GM12878 (cell line): ENCODE data around the gene DENND2C. TPM values are rescaled to one million over a fixed set of nuclear protein-coding genes. Genes with fewer than 3 reads are reported as not detected.

Source experiments
- ATAC-seq: fragments of 200-7000 bp; cut with Tn5 transposase; 3 replicates; pipeline ENCODE4 v1.9.1; 2020; ENCODE audit warnings: mild to moderate bottlenecking, moderate library complexity
- BruUV-seq: library from RNA; stranded (reverse); fragments of 400-500 nt; replicated peaks from 2 replicates; lab custom pipeline; 2021; lab: Mats Ljungman, UMichigan
- CTCF ChIA-PET: fragments of 300-600 bp; sonication (Branson Sonifier 250); formaldehyde crosslinking; extraction: SDS; loops from one replicate; lab custom pipeline; 2021; ENCODE audit warnings: inconsistent platforms; lab: Yijun Ruan, JAX
- POLR2A ChIA-PET: fragments of 350-600 bp; formaldehyde crosslinking; extraction: SDS; loops from one replicate; lab custom pipeline; 2021; ENCODE audit warnings: inconsistent platforms; lab: Charles Lee
- RAD21 ChIA-PET: fragments of 300-600 bp; sonication (Branson Sonifier 250); formaldehyde crosslinking; loops from one replicate; lab custom pipeline; 2023; ENCODE audit warnings: antibody characterized with exemption; ENCODE audit not compliant: unreplicated experiment; lab: Charles Lee
- SMC1A ChIA-PET: fragments of 300-600 bp; sonication (Branson Sonifier 250); formaldehyde crosslinking; loops from one replicate; lab custom pipeline; 2023; ENCODE audit not compliant: unreplicated experiment, uncharacterized antibody; lab: Charles Lee
- DNase-seq: peaks from one replicate; pipeline ENCODE4 v3.0.0-alpha.2; 2011; ENCODE audit warnings: low read depth, low spot score
- FAIRE-seq: peaks from 3 replicates; lab custom pipeline; 2011; peaks lifted over from hg19 to GRCh38; lab: Jason Lieb, UNC
- H2AFZ ChIP-seq: 2 replicates; pipeline ENCODE4 v1.6.0; 2011; ENCODE audit warnings: low read depth, low read length, control low read depth; ENCODE audit not compliant: control insufficient read depth
- H3K27ac ChIP-seq: 2 replicates; pipeline ENCODE4 v1.5.1; 2011; ENCODE audit warnings: control low read depth; ENCODE audit not compliant: control insufficient read depth, insufficient read depth
- H3K27me3 ChIP-seq, 2 experiments: replicated peaks in 1 of 2; 2 replicates each; pipeline versions ENCODE4 v1.6.0 to v1.6.1; 2011; ENCODE audit warnings: low read length in 1 of 2; ENCODE audit not compliant: control insufficient read depth in 2 of 2, insufficient read depth in 2 of 2
- H3K36me3 ChIP-seq, 2 experiments: 2 replicates each; pipeline ENCODE4 v1.5.1; 2011; ENCODE audit warnings: low read length in 1 of 2; ENCODE audit not compliant: control insufficient read depth in 2 of 2, insufficient read depth in 2 of 2
- H3K4me1 ChIP-seq: 2 replicates; pipeline ENCODE4 v1.6.1; 2011; ENCODE audit warnings: mild to moderate bottlenecking, low read length, moderate library complexity, mixed read lengths; ENCODE audit not compliant: control insufficient read depth, insufficient read depth
- H3K4me2 ChIP-seq: 2 replicates; pipeline ENCODE4 v1.6.0; 2011; ENCODE audit warnings: control low read depth; ENCODE audit not compliant: control insufficient read depth, insufficient read depth
- H3K4me3 ChIP-seq: fragments of 200-600 bp; sonication (generic); 2 replicates; pipeline ENCODE4 v1.5.1; 2016
- H3K79me2 ChIP-seq: 2 replicates; pipeline ENCODE4 v1.6.0; 2011; ENCODE audit warnings: low read length; ENCODE audit not compliant: control insufficient read depth, insufficient read depth
- H3K9ac ChIP-seq: 2 replicates; pipeline ENCODE4 v1.8.0; 2011; ENCODE audit warnings: low read length, control low read depth, mixed read lengths; ENCODE audit not compliant: control insufficient read depth, insufficient read depth
- H3K9me3 ChIP-seq: replicated peaks from 3 replicates; pipeline ENCODE4 v1.5.1; 2011; ENCODE audit warnings: mild to moderate bottlenecking, low read length; ENCODE audit not compliant: control insufficient read depth, insufficient read depth
- H4K20me1 ChIP-seq: 2 replicates; pipeline ENCODE4 v1.6.0; 2011; ENCODE audit not compliant: control insufficient read depth, insufficient read depth
- BHLHE40 ChIP-seq, 2 experiments: fragments of 450-650 bp in 1 of 2; IDR thresholded peaks; 2 replicates each; pipeline ENCODE4 v1.6.1; 2011 to 2017; ENCODE audit warnings: low read depth in 2 of 2, borderline replicate concordance in 1 of 2, improper control_type of control experiment in 1 of 2, low read length in 1 of 2, mild to moderate bottlenecking in 1 of 2
- IRF4 ChIP-seq: IDR thresholded peaks from 2 replicates; pipeline ENCODE4 v1.6.1; 2011; ENCODE audit warnings: low read depth, low read length
- JUNB ChIP-seq: IDR thresholded peaks from 2 replicates; pipeline ENCODE4 v1.6.1; 2016; ENCODE audit warnings: antibody characterized with exemption, mild to moderate bottlenecking
- PAX5 ChIP-seq: IDR thresholded peaks from 2 replicates; pipeline ENCODE4 v1.6.1; 2011; ENCODE audit warnings: low read depth, low read length, borderline replicate concordance
- RAD51 ChIP-seq: fragments of 450-650 bp; IDR thresholded peaks from 2 replicates; pipeline ENCODE4 v1.6.1; 2016; ENCODE audit warnings: moderate library complexity, mild to moderate bottlenecking, inconsistent platforms
- RCOR1 ChIP-seq: conservative IDR thresholded peaks from 2 replicates; pipeline ENCODE4 v1.6.1; 2012; ENCODE audit warnings: low read depth, low read length, improper control_type of control experiment
- SMAD1 ChIP-seq: fragments of 450-650 bp; IDR thresholded peaks from 2 replicates; pipeline ENCODE4 v1.6.1; 2018; ENCODE audit warnings: mild to moderate bottlenecking, low read depth; ENCODE audit not compliant: partially characterized antibody
- SMAD5 ChIP-seq: IDR thresholded peaks from 2 replicates; pipeline ENCODE4 v1.6.1; 2016; ENCODE audit warnings: antibody characterized with exemption, low read depth
- TCF3 ChIP-seq: IDR thresholded peaks from 2 replicates; pipeline ENCODE4 v1.6.1; 2012; ENCODE audit warnings: low read depth, mild to moderate bottlenecking, low read length, borderline replicate concordance; ENCODE audit not compliant: insufficient read depth
- ZNF384 ChIP-seq: IDR thresholded peaks from 2 replicates; pipeline ENCODE4 v1.6.1; 2012; ENCODE audit warnings: low read depth, mild to moderate bottlenecking, low read length, improper control_type of control experiment, borderline replicate concordance
- WGBS: methylation state at CpG from one replicate; pipeline ENCODE4 v1.1.6; 2016; ENCODE audit warnings: low lambda C conversion rate; ENCODE audit not compliant: insufficient replicate concordance, insufficient coverage; ENCODE audit errors: missing lambda C conversion rate; 5-methylcytosine and 5-hydroxymethylcytosine counted together
- in situ Hi-C: fragments of 300-500 bp; cut with MboI; formaldehyde crosslinking; loops from 9 replicates; pipeline ENCODE4 v1.14.3; 2018; ENCODE audit warnings: mixed read lengths
- intact Hi-C: fragments of 100-400 bp; cut with micrococcal nuclease; formaldehyde crosslinking; loops from one replicate; pipeline ENCODE4 v1.14.2; 2022; ENCODE audit not compliant: unreplicated experiment
- polyA plus RNA-seq, 11 experiments: library from polyadenylated mRNA; depleted of rRNA in 4 of 11; unstranded in 6 of 11; stranded (reverse) in 5 of 11; fragments of >200 nt; fragmentation: Nextera tagmentation in 4 of 11; fragmentation: Illumina TruSeq in 1 of 11; extraction: Ambion mirVana in 4 of 11; extraction: Trizol in 1 of 11; gene quantifications; 1 replicate in 1 of 11; 2 replicates in 10 of 11; pipeline versions ENCODE4 v1.2.1 to v1.2.3, GENCODE V29; 2011 to 2016; ENCODE audit warnings: inconsistent platforms in 2 of 11, missing spikeins in 2 of 11, low read depth in 1 of 11
- total RNA-seq, 4 experiments: library from RNA; depleted of rRNA in 3 of 4; stranded (reverse); fragments of >200 nt in 3 of 4; fragmentation: Illumina TruSeq in 1 of 4; extraction: Trizol in 1 of 4; gene quantifications; 2 replicates each; pipeline versions ENCODE4 v1.2.1 to v1.2.3, GENCODE V29; 2013 to 2021
- TF ChIP-seq, protein P1 (sequence below), 3 experiments: IDR thresholded peaks in 2 of 3; conservative IDR thresholded peaks in 1 of 3; 2 replicates each; pipeline ENCODE4 v1.5.1; 2011; ENCODE audit warnings: low read depth in 3 of 3, low read length in 3 of 3, mild to moderate bottlenecking in 3 of 3, control low read depth in 2 of 3, moderate library complexity in 2 of 3, inconsistent platforms in 1 of 3, mixed read lengths in 1 of 3; ENCODE audit not compliant: control insufficient read depth in 2 of 3, insufficient read depth in 1 of 3; ENCODE audit errors: extremely low read depth in 1 of 3
- TF ChIP-seq, protein P2 (sequence below): fragments of 450-650 bp; IDR thresholded peaks from 2 replicates; pipeline ENCODE4 v1.6.1; 2017; ENCODE audit warnings: antibody characterized with exemption, mild to moderate bottlenecking, moderate library complexity
- TF ChIP-seq, protein P3 (sequence below): fragments of 450-650 bp; IDR thresholded peaks from 2 replicates; pipeline ENCODE4 v1.6.1; 2014; ENCODE audit warnings: mild to moderate bottlenecking

The DENND2C gene
- total and polyA plus RNA-seq, 10 of the 15 experiments (the other 5 are each of a cell fraction or from before 2014, with no cell fraction given): 0.01 to 0.10 (median 0.06) TPM; not detected in 3

DNA sequence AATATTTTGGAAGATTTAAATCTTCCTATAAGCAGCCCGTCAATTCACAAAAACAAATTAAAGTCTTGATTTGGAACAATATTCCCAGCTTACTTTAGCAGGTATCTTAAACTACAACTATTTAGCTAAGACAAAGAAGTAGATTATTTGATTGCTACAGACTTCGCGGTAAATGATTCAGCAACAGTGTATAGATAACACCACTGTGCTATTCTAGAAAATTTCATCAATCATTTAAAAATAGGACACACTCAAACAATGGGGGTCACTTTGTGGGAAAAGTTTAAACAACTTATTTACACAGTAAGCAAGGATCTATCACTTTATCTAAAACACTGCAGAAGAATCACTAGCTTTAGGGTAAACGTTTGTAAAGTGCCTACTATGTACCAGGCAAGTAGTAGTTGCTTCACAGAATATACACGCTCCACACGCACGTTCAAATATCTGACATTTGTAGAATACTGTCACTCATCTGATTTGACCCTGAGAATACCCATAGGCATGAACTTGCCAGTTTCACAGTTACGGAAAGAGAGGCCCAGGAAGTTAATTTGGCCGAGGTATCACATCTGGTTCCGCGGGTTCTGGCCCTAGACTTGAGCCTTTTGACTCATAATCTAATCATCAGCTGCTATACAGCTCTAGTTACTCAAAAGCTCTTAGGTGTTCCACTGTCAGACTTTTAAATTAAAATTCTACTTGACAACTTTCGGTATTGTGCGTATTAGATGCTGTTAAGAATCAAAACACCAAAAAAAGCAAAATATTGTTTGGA is 876 bp downstream of the DENND2C start (continued):
- TF ChIP-seq, protein P1, sequence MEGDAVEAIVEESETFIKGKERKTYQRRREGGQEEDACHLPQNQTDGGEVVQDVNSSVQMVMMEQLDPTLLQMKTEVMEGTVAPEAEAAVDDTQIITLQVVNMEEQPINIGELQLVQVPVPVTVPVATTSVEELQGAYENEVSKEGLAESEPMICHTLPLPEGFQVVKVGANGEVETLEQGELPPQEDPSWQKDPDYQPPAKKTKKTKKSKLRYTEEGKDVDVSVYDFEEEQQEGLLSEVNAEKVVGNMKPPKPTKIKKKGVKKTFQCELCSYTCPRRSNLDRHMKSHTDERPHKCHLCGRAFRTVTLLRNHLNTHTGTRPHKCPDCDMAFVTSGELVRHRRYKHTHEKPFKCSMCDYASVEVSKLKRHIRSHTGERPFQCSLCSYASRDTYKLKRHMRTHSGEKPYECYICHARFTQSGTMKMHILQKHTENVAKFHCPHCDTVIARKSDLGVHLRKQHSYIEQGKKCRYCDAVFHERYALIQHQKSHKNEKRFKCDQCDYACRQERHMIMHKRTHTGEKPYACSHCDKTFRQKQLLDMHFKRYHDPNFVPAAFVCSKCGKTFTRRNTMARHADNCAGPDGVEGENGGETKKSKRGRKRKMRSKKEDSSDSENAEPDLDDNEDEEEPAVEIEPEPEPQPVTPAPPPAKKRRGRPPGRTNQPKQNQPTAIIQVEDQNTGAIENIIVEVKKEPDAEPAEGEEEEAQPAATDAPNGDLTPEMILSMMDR (IDR thresholded peaks at IDR 0.05 in 2 of 3, conservative IDR thresholded peaks at IDR 0.05 in 1 of 3; ENCODE audit: control insufficient read depth in 2 of 3, extremely low read depth in 1 of 3, insufficient read depth in 1 of 3, low read depth in 3 of 3, low read length in 3 of 3): no peak
- TF ChIP-seq ZNF384 (no peak), RCOR1 (no peak), RAD51 (no peak), JUNB (no peak), SMAD5 (no peak), SMAD1 (no peak)

DNA sequence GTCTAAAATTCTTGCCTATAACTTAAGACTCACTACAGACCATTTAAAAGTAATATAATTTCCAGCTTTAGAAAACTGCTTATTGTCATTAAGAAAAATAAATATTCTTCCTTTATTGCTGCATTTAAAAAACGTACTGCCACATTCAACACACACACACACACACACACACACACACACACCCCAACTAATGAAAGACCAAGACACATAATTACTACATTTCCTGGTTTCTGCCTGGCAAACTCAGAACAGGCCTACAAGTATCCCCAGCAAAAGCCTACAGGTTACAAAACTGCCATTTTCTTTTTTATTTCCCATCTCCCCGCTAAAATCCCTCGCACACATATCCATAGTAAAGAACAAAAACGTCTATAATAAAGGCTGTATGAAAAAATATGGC is 1.5 kb downstream of the DENND2C start:
- Histone ChIP-seq H3K27ac (no peak overlapping the region), H3K79me2 (no peaks in the 10 kb centered on the region), H3K4me2 (no peak overlapping the region), H3K36me3 (no peaks in the 10 kb centered on the region), H3K9ac (no peak overlapping the region), H3K4me1 (peaks cover 5% of the 10 kb centered on the region), H3K4me3 (no peak overlapping the region), H3K9me3 (no peaks in the 10 kb centered on the region), H2AFZ (no peak overlapping the region), H4K20me1 (no peaks in the 10 kb centered on the region), H3K27me3 (no peaks in the 10 kb centered on the region)
- CTCF ChIA-PET: interaction anchor here (0.5 to 5.0 kb wide), 5 partner anchors 10 to 1402 kb away, joined by 4 to 31 read pairs (median 4); partner anchors contain the start of gene AMPD1
- POLR2A ChIA-PET: interaction anchor here (0.6 kb wide), 1 partner anchor 1096 kb away, joined by 3 read pairs; no protein-coding TSS in a partner anchor
- SMC1A ChIA-PET: no interaction called here
- FAIRE-seq (no peak), DNase-seq (no peak), ATAC-seq (no peak)
- WGBS: 37% methylated on average over 4 of the region's 4 CpGs
- in situ Hi-C loops (no loop called here), intact Hi-C loops (no loop called here)
- TF ChIP-seq IRF4 (no peak), SMAD5 (no peak), TCF3 (no peak), PAX5 (no peak), BHLHE40 (IDR thresholded peaks at IDR 0.05; ENCODE audit: borderline replicate concordance in 1 of 2, low read depth in 2 of 2, low read length in 1 of 2) (no peak)
- TF ChIP-seq, protein P2, sequence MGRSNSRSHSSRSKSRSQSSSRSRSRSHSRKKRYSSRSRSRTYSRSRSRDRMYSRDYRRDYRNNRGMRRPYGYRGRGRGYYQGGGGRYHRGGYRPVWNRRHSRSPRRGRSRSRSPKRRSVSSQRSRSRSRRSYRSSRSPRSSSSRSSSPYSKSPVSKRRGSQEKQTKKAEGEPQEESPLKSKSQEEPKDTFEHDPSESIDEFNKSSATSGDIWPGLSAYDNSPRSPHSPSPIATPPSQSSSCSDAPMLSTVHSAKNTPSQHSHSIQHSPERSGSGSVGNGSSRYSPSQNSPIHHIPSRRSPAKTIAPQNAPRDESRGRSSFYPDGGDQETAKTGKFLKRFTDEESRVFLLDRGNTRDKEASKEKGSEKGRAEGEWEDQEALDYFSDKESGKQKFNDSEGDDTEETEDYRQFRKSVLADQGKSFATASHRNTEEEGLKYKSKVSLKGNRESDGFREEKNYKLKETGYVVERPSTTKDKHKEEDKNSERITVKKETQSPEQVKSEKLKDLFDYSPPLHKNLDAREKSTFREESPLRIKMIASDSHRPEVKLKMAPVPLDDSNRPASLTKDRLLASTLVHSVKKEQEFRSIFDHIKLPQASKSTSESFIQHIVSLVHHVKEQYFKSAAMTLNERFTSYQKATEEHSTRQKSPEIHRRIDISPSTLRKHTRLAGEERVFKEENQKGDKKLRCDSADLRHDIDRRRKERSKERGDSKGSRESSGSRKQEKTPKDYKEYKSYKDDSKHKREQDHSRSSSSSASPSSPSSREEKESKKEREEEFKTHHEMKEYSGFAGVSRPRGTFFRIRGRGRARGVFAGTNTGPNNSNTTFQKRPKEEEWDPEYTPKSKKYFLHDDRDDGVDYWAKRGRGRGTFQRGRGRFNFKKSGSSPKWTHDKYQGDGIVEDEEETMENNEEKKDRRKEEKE: no peak
- TF ChIP-seq, protein P3, sequence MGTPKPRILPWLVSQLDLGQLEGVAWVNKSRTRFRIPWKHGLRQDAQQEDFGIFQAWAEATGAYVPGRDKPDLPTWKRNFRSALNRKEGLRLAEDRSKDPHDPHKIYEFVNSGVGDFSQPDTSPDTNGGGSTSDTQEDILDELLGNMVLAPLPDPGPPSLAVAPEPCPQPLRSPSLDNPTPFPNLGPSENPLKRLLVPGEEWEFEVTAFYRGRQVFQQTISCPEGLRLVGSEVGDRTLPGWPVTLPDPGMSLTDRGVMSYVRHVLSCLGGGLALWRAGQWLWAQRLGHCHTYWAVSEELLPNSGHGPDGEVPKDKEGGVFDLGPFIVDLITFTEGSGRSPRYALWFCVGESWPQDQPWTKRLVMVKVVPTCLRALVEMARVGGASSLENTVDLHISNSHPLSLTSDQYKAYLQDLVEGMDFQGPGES: no peak
- RAD21 ChIA-PET: interaction anchor here (1.1 kb wide), 1 partner anchor 8 kb away, joined by 3 read pairs; no protein-coding TSS in a partner anchor
- no TSS peak for BruUV-seq
